Right hindlimb (tissue), 1 donor: ENCODE data around the gene TGIF2.
"Not testable (repeated sequence)": the region's sequence is repeated elsewhere in the genome, so short reads cannot be mapped to it uniquely, and the experiment has no call there.

Experiments
- DNase-seq: peaks from one replicate; pipeline ENCODE4 v3.0.0-alpha.2; 2018

The TGIF2 gene

DNA sequence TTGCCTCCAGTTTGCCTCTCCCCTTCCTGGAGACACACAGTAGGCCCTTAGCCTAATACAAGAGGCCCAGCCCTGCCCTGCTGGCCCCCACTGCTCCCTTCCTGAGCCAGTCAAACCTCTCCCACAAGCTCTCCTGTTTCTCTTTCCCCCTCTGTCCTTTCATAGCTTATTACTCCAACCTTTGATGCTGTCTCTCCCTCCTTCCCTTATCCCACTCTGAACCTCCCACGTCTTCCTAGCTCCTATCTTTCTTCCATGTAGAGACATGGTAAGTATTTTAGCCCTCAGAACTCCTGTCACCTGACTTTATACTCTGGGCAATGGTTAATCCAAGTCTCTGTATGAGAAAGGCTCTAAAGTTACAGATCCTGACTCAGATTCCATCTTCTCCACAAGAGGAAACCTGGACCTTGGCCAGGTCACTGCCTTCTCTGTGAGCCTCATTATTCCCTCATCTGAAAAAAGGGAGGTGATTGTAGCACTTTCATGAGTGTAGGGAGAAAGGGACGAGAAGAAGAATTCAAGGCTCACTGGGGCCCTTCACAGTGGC, 6.7 kb downstream of the TGIF2 start:
- no peak for DNase-seq

- no peak for DNase-seq
Observed at GRCh38 chr20:36582322-36582721, 8.9 kb downstream of the TGIF2 start.

DNA sequence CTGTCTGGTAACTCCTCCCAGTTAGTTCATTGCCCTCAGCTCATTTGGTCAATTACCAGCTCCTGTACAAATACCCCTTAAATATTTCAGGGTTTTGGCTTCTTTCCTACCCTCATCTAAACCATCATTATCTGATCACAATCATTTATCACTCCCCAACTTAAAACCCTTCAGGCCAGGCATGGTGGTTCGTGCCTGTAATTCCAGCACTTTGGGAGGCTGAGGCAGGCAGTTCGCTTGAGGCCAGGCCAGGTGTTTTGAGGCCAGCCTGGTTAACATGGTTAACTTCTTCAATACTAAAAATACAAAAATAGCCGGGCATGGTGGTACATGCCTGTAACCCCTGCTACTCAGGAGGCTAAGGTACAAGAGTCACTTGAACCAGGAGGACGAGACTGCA, 9.4 kb downstream of the TGIF2 start:
- no peak for DNase-seq

- DNase-seq = no peak
Observed at GRCh38 chr20:36584018-36584481, 10.7 kb downstream of the TGIF2 start.

- no peak for DNase-seq
Observed at GRCh38 chr20:36585410-36586125, 12.2 kb downstream of the TGIF2 start.

GRCh38 chr20:36587388-36588070, 14.1 kb downstream of the TGIF2 start:
- no peak for DNase-seq

GRCh38 chr20:36591281-36591680, 17.9 kb downstream of the TGIF2 start:
- peak; percentile 35 for DNase-seq

DNA sequence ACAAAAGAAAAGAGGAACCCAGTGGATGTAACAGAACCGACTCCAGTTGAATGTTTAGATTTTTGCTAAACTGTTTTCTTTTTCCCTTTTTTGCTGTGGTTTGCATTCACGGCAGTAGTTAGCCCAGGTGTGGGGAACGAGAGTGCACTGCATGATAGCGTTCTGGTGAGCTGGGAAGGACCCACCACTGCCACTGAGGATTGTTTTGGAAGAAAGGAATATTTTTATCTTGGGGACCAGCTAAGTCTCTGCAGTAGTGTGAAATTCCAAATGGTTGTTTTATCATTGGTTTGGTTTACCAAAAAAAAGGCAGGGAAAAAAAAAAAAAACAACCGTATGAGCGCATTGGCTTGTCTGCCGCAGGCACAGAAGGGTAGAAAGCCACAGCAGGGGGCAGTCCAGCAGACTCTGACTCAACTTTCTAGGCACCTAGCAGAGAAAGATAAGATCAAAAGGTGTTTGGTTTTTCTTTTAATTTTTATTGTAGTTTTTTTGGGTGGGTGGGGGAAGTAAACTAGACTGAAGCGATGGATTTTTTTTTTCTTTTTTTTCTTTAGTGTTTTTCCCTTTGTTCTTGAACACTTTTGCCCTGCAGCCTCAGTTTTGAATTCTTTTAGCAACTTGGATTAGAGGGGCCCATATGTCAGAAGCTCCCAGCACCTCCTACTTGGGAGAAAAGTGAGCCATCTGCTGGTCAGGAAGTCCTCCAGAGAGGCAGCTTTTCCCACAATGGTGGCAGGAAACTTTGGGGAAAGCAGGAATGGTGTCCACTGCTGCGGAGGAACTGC, 18.7 kb downstream of the TGIF2 start:
- DNase-seq = peak; percentile 36

GRCh38 chr20:36593347-36593929, 20.0 kb downstream of the TGIF2 start:
- no peak for DNase-seq

DNA sequence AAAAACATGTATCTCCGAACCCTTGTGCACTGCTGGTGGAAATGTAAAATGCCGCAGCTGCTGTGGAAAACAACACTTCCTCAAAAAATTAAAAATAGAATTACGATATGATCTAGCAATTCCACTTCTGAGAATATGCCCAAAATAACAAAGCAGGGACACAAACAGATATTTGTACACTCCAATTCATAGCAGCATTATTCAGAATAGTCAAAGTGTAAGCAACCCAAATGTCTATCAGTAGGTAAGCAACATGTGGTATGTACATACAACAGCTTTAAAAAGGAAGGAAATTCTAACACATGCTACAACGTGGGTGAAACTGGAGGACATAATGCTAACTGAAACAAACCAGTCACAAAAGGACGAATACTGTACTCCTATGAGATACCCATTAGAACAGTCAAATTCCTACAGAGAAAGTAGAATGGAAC, 26.5 kb downstream of the TGIF2 start:
- DNase-seq = no peak

- no peak for DNase-seq
Observed at GRCh38 chr20:36601540-36601939, 28.1 kb downstream of the TGIF2 start.

DNA sequence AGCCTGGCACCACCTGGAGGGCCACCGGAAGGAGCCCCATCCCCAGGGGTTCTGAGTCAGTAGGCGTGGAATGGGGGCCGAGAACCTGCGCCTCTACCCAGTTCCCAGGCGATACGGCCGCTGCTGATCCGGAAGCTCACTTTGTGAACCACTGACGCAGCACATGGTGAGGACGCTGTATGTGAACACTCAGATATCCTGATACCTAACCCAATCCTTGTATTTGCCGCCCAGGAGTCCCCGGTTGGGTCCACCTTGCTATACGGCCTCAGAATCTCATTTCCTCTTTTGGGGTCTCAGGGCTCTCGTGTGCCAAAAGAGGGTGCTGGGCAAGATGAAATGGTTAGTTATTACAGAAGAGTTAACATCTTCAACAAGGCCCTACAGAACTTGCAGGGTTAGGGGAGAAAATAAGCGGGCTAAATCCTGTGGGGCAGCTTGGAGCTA, 31.6 kb downstream of the TGIF2 start:
- no peak for DNase-seq

DNA sequence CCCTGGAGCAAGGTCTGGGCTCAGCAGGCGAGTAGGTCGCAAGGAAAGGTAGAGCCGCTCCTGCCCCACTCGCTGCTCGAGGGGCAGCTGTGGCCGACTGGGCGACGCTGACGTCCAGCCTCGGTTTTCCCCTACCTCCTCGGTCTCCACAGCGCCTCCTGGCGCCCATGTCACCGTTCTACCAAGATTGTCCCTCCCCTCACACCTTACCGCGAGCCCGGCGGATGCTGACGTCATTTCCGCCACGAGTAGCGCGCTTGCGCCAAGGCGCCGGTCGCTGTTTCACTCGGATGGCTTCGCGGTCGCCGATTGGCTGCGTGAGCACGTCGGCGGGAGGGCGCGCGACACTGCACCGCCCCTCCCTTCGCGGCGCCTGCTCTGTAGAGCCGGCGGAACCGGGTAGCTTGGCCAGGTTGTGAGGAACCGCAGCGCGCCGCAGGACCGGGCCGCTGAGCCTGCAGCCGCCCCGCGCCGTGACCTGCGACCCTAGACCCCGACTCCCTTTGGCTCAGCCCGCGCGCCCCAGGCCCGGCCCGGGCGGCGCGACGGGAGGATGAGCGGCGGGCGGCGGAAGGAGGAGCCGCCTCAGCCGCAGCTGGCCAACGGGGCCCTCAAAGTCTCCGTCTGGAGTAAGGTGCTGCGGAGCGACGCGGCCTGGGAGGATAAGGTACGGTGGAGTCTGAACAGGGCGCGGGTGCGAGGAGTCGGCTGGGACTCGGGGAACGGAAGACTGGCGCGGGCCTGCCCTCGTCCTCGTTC, 32.2 kb downstream of the TGIF2 start, which contains the start of gene RAB5IF:
Gene RAB5IF (plus strand): TSS at position 381 of the 759 bp plus-strand sequence. CDS start 173 bp downstream, at position 554.
- peak; percentile 99 for DNase-seq

GRCh38 chr20:36606158-36607066, 33.0 kb downstream of the TGIF2 start:
- peak; percentile 50 for DNase-seq

DNA sequence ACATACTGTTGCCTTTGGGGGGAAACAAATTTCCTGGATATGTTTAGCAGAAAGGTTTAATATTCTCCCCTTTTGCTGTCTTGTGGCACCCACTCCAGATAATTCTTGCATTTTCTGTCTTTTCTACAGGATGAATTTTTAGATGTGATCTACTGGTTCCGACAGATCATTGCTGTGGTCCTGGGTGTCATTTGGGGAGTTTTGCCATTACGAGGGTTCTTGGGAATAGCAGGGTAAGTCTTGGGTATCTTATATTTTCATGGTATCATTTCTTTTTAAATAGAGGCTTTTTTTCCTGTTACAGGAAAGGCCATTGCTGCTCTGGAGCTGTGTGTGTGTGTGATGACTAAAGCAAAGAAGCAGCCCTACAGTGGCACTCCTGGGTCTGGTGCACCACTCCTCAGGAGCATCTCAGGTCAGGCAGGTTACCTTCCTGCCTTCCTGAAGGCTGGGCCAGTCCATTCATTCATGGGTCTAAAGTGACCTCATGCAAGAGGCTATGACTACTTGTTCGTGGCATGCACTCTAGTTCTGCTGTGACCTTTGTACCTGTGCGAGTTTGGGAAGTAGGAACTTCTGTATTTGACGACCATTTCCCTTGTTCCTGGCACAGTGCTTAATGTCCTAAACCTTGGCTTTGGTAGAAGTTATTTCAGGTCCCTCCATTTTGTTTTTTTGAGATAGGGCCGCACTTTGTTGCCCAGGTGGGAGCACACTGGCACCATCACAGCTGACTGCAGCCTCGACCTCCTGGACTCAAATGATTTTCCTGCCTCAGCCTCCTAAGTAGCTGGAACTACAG, 34.4 kb downstream of the TGIF2 start:
- no peak for DNase-seq

- not testable (repeated sequence) for DNase-seq
Observed at GRCh38 chr20:36608388-36608728, 35.0 kb downstream of the TGIF2 start.

GRCh38 chr20:36611625-36612024, 38.2 kb downstream of the TGIF2 start:
- no peak for DNase-seq

DNA sequence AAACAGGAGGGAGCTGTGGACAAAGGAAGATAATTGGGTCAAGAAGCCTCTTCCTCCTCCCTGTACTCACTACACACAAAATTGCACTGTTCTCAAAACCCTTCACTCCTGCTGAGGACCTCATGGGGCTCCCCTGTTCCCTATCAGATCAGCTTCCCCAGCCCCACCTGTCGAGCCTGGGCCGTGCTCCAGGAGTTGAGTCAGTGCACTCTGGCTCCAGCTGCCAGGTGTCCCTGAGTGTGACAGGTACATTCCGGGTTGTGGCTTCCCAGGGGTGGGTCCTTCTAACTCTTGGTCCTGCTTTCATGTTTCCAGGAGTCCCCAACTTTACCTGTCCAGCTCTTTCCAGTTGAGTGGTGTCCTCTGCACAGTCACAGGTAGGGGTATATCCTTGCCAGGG, 40.6 kb downstream of the TGIF2 start:
- DNase-seq = no peak

- DNase-seq = no peak
Observed at GRCh38 chr20:36614781-36615557, 41.6 kb downstream of the TGIF2 start.
